ENCODE results near the gene FETUB. TPM values are rescaled to one million over a fixed set of nuclear protein-coding genes. Genes with fewer than 3 reads are reported as not detected.

Gene FETUB
- total and polyA plus RNA-seq, 2 of the 8 experiments (the other 6 are each of a cell fraction or from before 2014, with no cell fraction given) = 0.15 TPM; not detected in 1

DNA sequence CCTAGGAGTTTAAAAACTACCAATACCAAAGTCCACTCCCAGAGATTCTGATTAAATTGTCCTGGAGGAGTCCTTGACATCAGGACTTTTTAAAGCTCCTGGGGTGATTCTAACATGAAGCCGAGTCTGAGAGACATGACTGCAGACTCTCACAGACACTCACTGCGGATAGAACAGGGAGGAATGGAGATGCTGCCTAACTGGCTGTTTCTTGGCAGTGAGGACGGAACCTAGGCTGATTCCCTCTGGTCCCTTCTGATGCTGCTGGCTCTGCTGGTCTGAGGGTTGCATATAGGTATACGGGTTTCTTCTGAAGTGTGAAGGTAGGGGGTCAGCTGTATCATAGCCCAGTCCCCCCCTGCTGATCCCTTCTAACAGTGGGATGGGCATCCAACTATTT, 24.3 kb downstream of the FETUB start (continued):
- TF ChIP-seq, protein P1, sequence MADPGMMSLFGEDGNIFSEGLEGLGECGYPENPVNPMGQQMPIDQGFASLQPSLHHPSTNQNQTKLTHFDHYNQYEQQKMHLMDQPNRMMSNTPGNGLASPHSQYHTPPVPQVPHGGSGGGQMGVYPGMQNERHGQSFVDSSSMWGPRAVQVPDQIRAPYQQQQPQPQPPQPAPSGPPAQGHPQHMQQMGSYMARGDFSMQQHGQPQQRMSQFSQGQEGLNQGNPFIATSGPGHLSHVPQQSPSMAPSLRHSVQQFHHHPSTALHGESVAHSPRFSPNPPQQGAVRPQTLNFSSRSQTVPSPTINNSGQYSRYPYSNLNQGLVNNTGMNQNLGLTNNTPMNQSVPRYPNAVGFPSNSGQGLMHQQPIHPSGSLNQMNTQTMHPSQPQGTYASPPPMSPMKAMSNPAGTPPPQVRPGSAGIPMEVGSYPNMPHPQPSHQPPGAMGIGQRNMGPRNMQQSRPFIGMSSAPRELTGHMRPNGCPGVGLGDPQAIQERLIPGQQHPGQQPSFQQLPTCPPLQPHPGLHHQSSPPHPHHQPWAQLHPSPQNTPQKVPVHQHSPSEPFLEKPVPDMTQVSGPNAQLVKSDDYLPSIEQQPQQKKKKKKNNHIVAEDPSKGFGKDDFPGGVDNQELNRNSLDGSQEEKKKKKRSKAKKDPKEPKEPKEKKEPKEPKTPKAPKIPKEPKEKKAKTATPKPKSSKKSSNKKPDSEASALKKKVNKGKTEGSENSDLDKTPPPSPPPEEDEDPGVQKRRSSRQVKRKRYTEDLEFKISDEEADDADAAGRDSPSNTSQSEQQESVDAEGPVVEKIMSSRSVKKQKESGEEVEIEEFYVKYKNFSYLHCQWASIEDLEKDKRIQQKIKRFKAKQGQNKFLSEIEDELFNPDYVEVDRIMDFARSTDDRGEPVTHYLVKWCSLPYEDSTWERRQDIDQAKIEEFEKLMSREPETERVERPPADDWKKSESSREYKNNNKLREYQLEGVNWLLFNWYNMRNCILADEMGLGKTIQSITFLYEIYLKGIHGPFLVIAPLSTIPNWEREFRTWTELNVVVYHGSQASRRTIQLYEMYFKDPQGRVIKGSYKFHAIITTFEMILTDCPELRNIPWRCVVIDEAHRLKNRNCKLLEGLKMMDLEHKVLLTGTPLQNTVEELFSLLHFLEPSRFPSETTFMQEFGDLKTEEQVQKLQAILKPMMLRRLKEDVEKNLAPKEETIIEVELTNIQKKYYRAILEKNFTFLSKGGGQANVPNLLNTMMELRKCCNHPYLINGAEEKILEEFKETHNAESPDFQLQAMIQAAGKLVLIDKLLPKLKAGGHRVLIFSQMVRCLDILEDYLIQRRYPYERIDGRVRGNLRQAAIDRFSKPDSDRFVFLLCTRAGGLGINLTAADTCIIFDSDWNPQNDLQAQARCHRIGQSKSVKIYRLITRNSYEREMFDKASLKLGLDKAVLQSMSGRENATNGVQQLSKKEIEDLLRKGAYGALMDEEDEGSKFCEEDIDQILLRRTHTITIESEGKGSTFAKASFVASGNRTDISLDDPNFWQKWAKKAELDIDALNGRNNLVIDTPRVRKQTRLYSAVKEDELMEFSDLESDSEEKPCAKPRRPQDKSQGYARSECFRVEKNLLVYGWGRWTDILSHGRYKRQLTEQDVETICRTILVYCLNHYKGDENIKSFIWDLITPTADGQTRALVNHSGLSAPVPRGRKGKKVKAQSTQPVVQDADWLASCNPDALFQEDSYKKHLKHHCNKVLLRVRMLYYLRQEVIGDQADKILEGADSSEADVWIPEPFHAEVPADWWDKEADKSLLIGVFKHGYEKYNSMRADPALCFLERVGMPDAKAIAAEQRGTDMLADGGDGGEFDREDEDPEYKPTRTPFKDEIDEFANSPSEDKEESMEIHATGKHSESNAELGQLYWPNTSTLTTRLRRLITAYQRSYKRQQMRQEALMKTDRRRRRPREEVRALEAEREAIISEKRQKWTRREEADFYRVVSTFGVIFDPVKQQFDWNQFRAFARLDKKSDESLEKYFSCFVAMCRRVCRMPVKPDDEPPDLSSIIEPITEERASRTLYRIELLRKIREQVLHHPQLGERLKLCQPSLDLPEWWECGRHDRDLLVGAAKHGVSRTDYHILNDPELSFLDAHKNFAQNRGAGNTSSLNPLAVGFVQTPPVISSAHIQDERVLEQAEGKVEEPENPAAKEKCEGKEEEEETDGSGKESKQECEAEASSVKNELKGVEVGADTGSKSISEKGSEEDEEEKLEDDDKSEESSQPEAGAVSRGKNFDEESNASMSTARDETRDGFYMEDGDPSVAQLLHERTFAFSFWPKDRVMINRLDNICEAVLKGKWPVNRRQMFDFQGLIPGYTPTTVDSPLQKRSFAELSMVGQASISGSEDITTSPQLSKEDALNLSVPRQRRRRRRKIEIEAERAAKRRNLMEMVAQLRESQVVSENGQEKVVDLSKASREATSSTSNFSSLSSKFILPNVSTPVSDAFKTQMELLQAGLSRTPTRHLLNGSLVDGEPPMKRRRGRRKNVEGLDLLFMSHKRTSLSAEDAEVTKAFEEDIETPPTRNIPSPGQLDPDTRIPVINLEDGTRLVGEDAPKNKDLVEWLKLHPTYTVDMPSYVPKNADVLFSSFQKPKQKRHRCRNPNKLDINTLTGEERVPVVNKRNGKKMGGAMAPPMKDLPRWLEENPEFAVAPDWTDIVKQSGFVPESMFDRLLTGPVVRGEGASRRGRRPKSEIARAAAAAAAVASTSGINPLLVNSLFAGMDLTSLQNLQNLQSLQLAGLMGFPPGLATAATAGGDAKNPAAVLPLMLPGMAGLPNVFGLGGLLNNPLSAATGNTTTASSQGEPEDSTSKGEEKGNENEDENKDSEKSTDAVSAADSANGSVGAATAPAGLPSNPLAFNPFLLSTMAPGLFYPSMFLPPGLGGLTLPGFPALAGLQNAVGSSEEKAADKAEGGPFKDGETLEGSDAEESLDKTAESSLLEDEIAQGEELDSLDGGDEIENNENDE (IDR thresholded peaks at IDR 0.05; ENCODE audit: insufficient replicate concordance, low read length) = no peak
- TF ChIP-seq SIX5 (IDR thresholded peaks at IDR 0.05; ENCODE audit: low read depth, low read length) = no peak
- no peak for TF ChIP-seq TEAD4 (IDR thresholded peaks at IDR 0.05; ENCODE audit: low read depth, low read length)
- TF ChIP-seq POU5F1 (IDR thresholded peaks at IDR 0.05; ENCODE audit: low read depth, low read length) = no peak
- no peak for TF ChIP-seq JUN (IDR thresholded peaks at IDR 0.05; ENCODE audit: low read depth, low read length)
- TF ChIP-seq, protein P2, sequence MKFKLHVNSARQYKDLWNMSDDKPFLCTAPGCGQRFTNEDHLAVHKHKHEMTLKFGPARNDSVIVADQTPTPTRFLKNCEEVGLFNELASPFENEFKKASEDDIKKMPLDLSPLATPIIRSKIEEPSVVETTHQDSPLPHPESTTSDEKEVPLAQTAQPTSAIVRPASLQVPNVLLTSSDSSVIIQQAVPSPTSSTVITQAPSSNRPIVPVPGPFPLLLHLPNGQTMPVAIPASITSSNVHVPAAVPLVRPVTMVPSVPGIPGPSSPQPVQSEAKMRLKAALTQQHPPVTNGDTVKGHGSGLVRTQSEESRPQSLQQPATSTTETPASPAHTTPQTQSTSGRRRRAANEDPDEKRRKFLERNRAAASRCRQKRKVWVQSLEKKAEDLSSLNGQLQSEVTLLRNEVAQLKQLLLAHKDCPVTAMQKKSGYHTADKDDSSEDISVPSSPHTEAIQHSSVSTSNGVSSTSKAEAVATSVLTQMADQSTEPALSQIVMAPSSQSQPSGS (IDR thresholded peaks at IDR 0.05; ENCODE audit: low read length) = no peak
- TF ChIP-seq CTBP2 (IDR thresholded peaks at IDR 0.05; ENCODE audit: borderline replicate concordance, insufficient read depth, insufficient read length, low read length) = no peak
- TF ChIP-seq EP300 (IDR thresholded peaks at IDR 0.05; ENCODE audit: borderline replicate concordance in 1 of 2, low read depth in 2 of 2, low read length in 2 of 2) = no peak
- no peak for TF ChIP-seq CBX8 (IDR thresholded peaks at IDR 0.05; ENCODE audit: borderline replicate concordance, low read depth, low read length)
- TF ChIP-seq NRF1 (IDR thresholded peaks at IDR 0.05; ENCODE audit: low read depth, low read length) = no peak
